ENCODE data around the gene CCDC154.

The CCDC154 gene

DNA sequence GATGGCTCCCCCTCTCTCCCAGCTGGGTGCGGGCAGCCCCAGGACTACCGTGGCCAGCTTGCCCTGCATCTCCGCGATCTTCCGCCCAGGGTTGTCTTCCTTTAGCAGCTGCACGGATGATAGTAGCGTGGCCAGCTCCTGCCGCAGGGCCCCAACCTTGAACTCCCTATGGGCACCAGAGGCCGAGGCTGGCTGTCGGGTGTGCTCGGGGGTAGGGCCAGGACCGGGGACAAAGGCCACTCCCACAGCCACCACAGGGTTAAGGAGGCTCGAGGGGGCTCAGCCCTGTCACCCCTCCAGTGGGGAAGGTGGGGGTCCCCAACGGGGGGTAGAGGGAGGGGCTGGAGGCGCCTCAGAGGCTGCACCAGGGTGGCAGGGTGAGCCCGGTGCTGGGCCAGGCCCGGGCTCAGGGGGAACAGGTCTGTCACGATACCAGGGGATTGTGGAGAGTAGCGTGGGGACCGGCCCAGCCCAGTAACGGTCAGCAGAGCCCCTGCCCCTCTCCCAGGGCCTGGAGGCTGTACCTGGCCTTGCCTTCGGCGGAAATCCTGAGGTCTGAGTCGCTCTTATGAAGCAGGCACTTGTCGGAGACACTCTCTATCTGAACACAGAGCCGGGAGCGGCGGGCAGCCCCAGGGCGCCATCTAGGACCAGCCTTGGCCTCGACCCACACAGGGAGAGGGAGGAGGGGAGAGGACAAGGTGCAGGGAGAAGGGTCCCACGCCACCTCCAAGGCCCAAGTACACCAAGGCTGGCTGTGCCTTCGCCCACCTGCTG, 8.2 kb downstream of the CCDC154 start:
- no peak for DNase-seq

DNA sequence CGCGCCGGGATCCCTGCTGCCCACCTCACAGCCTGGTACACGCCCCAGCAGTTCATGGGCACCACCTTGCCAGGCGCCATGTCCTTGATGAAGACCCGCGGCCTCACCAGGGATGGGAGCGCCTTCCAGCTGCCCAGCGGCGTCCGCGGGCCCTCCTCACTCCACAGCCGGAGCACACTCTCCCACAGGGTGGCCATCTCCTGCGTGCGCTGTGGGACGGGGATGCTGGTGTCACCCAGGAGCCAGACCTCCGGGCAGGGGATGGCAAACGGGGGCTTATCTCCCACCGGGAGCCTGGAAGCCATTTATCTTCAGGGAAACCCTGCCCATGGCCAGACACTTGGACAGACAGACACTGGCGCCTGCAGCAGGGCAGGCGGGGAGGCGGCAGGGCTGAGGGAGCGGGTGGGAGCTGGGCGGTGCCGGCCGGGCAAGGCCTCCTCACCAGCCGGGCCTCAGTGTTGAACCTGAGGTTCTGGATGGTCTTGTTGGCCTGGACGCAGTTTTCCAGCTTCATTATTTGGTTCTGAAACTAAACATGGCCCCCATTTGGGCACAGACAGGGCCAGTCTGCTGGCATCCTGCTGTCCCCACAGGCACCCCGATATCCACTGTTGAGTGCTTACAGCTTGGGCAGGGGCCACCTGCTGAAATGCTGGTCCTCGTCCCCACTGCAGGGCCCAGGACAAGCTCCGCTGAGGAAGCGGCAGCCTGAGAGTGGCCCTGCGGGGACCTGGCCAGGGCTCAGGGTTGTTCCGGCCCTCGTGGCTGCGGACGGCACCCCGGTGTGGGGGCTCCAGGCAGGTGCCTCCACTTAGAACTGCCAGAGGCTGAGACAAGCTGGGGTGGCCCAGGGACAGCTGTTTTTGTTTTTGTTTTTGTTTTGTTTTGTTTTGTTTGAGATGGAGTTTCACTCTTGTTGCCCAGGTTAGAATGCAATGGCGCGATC, 9.4 kb downstream of the CCDC154 start:
- no peak for DNase-seq

DNA sequence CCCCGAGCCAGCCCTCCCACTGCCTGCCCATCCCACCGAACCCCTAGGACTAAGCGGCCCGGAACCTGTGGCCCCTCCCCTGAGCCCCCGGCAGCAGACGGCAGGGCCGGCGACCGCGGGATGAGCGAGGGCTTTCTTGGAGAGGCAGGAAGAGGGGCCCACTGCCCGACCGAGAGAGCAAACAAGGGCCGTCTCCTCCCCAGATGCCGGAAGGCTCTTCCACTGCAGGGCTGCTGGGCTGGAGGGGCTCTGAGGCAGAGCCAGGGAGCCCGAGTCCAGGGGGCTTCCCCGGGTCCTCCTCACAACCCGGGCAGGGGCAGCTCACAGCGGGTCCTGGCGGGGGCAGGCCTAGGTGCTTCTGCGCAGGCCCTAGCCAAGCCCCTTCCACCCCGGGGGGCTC, 10.6 kb downstream of the CCDC154 start:
- DNase-seq = no peak

GRCh38 chr16:1433263-1433560, 11.1 kb downstream of the CCDC154 start:
- no peak for DNase-seq

DNA sequence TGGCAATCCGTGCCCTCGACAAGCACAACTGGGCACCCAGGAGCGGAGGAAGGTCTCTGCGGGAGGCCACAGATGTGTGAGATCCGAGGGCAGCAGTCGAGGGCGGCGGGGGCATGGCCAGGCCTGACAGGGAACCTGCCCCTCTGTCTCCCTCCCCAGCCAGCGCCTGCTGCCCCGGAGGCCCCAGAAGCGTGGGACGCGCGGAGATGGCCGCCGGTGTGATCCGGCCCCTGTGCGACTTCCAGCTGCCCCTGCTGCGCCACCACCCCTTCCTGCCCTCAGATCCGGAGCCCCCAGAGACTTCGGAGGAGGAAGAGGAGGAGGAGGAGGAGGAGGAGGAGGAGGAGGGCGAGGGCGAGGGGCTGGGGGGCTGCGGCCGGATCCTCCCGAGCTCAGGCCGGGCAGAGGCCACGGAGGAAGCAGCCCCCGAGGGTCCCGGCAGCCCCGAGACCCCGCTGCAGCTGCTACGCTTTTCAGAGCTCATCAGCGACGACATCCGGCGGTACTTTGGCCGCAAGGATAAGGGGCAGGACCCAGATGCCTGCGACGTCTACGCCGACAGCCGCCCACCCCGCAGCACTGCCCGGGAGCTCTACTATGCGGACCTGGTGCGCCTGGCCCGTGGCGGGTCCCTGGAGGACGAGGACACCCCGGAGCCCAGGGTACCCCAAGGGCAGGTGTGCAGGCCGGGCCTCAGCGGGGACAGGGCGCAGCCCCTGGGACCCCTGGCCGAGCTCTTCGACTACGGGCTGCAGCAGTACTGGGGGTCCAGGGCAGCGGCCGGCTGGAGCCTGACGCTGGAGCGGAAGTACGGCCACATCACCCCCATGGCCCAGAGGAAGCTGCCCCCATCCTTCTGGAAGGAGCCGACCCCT, 11.7 kb downstream of the CCDC154 start:
- DNase-seq = no peak

DNA sequence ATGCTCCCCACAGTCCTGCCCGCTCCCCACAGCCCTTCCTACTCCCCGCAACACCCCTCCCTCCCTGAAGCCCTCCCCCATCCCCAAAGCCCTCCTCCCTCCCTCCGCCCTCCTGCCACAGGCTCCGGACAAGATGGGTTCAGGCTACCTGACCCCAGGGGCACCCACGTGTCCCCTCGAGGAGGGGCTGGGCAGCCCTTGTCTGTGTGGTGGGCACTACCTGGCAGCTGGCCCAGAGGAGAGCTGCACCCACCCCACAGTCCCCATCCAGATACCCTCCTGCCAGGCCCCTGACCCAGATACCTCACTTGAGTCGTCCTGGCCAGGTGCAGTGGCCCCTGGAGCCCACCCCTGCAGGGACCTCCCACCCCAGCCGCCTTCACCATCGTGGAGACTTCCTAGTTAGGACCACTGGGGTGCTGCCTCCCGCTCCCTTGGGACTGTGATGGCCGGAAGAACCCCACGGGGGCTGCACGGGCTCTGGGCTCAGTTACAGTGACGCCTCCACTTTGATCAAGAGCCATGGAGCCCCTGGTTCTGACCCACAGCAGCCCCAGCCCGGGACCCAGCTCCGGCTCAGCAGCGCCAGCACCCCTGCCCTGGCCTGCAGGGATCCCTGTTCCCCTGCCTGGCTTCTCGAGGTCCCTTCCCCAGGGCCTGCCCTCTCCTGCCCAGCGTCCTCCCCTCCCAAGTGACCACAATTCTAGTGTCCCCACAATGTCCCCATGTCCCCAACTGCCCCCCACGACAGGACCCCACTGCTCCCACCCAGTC, 12.7 kb downstream of the CCDC154 start:
- no peak for DNase-seq

DNA sequence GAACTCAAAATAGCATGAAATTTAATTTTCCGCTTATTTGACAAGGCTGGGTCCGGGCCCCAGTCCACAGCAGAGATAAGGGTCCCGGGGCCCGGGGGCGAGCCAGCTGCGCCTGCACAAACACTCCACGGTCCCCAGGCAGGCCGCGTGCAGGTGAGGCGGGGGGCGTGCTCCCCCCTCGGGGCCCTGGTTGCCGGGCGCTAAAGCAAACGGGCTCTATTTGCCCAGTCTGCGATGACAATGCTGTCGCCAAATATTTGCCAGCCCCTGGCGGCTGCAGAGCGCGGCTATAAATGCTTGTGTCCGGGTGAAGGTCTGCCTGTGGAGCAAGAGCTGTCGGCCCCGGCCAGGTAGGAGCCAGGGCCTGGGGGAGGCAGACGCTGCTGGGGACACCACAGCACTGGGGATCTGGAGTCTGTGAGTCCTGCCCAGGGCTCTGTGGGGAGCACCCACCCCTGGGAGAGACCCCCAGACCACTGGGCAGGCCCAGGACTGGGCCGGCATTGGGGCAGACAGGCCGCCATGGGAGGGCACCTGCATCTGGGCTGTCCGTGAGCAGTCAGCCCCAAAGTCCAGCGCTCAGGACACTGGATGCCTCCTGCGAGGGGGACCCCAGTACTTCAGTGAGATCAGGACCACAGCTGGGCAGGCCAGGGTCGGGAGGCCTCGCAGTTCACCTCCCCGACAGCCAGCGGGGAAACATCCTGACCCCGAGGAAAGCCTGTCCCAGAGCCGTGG, 13.4 kb downstream of the CCDC154 start, which contains the start of gene PERCC1:
PERCC1 (plus strand) TSS at position 320 of the 738 bp plus-strand sequence. CDS start 1,516 bp downstream, outside the sequence.
- no peak for DNase-seq

DNA sequence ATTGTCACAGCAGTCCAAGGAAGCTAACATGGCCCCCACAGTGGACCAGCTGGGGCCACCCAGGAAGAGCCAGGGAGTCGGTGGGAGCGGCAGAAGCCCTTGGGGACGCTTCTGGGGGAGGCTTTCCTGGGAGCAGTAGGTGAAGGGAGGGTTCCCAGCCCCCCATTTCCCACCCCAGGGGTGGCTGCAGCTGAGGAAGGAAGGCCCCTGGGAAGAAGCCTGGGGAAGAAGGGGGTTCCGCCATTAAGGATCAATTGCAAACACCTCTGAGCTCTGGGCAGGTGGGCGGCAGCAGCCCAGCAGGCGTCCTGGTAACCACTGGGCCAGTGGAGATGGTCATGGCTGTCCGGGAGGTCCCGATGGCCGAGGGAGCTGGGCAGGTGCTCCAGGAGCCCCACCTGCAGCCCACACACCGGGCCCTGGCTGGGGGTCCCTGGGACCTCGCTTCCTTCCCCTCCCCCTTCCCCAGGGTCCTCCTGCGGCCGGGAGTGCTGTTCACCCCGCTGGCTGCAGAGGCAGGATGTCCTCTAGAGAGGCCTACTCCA, 14.1 kb downstream of the CCDC154 start:
- DNase-seq = no peak

DNA sequence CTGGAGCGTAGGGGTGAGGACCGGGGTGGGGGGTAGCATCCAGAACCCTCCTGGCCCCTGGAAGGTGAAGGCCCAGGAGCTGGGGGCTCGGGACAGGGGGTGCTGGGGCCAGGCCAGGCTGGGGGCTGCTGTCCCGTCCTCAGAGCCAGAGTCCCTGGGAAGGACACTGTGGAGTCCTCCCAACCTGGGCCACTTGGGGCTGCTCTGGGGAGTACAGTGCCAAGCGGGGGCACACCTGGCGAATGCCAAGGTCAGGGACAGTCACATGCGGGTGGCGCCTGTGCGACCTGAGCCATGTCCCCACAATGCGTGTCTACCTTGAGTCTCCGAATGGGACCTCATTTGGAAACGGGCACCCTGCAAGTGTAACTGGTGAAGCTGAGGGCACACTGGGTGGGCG, 14.7 kb downstream of the CCDC154 start:
- no peak for DNase-seq

GRCh38 chr16:1429012-1429411, 15.3 kb downstream of the CCDC154 start:
- DNase-seq = no peak

DNA sequence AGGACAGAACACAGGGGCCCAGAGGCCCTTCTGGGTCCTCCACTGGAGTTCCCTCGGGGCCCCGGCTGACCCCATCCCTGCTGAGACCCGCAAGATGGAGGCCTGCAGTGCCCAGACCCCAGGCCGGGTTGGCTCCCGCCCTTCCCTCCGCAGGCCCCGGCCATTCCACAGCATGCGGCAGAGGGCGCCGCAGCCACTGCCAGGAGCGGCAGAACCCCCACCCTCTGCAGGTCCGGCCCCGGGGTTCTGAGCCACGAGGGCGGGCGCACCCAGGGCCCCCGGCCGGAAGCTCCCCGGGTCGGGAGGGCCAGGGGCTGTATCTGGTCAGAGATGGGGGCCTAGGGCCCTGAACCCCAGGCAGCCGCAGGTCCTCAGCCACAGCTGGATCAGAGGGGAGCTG, 15.8 kb downstream of the CCDC154 start:
- peak; percentile 53 for DNase-seq

DNA sequence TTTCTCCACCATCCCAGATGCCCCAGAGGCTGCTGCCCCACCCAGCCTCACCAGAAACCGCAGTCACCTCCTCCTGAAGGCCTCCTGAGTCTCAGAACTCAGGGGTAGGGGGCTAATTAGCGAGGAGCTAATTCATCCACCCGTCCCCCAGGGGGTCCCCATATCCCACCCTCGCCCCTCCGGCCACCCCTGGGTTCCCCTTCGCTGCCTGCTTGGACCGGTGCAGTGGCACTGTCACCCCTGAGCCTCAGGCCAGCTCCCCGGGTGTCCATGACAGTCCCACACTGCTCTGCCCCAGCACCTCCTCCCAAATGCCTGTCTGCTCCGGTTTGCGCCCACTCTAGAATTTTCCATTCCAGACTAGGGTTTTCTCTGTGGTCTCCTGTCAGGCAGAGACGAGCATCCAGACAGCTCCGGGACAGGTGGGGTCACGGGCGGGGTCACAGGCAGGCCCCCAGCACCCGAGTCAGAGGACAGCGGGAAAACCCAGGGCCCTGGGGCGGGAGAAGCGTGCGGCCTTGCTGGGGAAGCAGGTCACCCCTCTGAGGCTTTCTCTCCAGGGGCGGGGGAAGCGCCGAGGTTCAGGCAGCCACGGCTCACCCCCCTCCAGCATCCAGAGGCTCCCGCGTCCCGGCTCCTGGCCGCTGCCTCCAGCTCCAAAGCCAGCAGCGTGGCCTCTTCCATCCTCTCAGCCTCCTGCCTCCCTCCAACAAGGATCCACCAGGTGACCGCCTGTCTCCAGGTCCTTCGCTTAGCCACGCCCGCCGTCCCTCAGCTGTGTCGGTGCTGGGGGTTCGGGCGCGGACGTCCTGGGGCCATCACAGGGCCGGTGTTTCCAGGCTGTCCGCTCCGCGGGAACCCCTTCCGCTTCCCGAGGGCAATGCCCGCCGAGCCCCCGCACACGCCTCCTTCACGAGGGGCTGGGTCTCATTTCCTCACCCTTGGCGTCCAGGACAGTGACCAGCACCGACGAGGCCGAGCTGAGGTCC, 16.6 kb downstream of the CCDC154 start:
- no peak for DNase-seq

- no peak for DNase-seq
Observed at GRCh38 chr16:1426734-1427471, 17.5 kb downstream of the CCDC154 start.

- no peak for DNase-seq
Observed at GRCh38 chr16:1425616-1426370, 18.6 kb downstream of the CCDC154 start.

GRCh38 chr16:1424028-1424427, 20.3 kb downstream of the CCDC154 start:
- no peak for DNase-seq

- DNase-seq = no peak
Observed at GRCh38 chr16:1422076-1422475, 22.3 kb downstream of the CCDC154 start.

DNA sequence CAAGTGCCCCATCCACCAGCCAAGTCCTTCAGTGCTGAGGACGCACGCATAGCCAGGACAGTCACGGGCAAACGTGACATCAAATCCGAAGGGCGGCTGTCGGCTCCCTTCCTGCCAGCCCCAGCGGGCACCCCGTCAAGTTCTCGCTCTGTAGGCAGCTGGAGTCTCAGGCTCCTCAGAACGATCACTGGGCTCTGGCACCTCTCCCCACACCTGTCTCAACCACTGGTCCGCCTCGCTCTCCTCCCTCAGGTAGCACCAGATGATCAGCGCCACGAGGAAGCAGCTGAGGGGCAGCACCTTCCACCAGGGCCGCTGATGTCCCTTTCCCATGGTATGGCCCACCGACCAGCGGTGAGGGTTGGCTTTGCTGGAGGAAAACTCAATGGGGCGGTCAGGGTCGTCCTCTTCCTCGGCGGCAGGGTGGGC, 24.2 kb downstream of the CCDC154 start:
- no peak for DNase-seq

DNA sequence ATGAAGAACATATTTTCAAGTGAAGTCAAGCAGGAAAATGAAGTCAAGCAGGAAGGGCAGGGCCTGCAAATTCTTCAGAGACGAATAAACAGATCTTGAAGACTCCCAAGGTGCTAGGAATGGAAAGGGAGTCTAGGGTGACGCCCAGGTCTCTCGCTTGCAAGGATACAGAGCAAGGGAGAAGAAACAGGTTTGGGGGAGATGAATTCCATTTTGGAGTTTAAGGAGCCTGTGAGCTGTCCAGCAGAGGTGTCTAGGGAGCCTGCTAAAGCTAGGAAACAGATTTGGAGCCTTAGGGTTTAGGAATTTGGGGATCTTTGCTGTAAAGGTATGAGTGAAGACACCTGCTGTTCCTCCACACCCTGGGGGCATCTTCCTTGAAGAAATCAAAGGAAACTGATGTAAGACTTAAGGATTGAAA, 27.8 kb downstream of the CCDC154 start:
- DNase-seq = no peak
